SK-N-DZ (cell line): ENCODE measurements around the gene SCYGR6. TPM values are rescaled to one million over a fixed set of nuclear protein-coding genes. Genes with fewer than 3 reads are reported as not detected.
"Not testable (repeated sequence)": the region's sequence is repeated elsewhere in the genome, so short reads cannot be mapped to it uniquely, and the experiment has no call there.

Experiments used
- DNase-seq: peaks from one replicate; pipeline ENCODE4 v3.0.0-alpha.2; 2015; ENCODE audit warnings: low spot score
- polyA plus RNA-seq, 2 experiments: library from polyadenylated mRNA; depleted of rRNA; stranded (reverse); fragments of >200 nt; gene quantifications; 2 replicates each; pipeline ENCODE4 v1.2.3, GENCODE V29; 2014

SCYGR6 gene, protein sequence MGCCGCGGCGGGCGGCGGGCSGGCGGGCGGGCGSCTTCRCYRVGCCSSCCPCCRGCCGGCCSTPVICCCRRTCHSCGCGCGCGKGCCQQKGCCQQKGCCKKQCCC
- not detected in 2 replicates for polyA plus RNA-seq (2014; cell fraction: cytosol; rRNA removed)
- polyA plus RNA-seq (2014; cell fraction: nucleus; rRNA removed): not detected in 2 replicates

DNA sequence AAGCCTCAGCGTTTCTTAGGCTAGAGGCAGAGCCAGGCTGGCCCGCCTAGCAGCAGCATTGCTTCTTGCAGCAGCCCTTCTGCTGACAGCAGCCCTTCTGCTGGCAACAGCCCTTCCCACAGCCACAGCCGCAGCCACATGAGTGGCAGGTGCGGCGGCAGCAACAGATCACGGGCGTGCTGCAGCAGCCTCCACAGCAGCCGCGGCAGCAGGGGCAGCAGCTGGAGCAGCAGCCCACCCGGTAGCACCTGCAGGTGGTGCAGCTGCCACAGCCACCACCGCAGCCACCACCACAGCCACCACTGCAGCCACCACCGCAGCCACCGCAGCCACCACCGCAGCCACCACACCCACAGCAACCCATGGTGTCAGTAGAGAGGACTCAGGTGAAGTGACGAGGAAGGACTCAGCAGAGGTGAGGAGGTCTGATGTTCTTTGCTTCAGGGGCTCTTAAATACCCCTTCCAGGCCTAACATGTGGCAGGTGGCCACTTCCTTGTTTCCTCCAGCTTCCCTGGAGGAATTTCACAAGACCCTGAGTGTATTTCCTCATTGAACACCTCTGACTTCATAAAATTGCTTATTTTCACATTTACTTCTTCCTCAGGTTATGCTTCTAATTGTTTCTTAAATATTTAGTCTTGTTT lies at the start of gene SCYGR6:
Gene SCYGR6, minus strand, starts transcription at position 364 of the 646 bp plus-strand sequence. Its CDS starts 0 bp downstream, at position 364.
- peak; percentile 29 for DNase-seq

DNA sequence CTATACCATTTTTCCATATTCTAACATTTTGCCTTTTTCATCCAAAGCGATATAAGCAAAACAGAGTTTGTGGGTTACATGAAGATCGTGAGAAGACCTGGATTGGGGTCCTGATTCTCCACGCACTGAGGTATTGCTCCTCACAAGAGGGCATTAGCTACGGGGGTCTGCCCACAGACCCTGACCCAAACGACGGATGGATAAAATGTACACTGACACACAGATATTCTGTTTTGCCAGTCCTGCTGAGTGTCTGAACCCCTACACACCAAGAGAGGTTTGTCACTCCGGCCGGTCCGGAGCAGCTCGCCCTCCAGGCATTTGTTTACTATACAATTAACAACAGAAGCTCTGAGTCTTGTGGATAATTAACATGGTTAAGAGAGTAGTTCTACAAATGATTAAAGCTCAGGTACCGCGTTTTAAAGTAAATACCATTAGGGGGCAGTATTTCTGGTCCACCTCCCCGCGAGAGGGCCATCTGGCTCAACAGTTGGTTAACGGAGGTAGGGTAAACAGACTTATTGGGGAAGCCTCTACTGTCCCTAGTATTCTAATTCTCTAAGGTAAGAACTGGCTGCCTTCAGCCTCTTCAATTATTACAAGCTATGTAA lies 49.6 kb upstream of the SCYGR6 start:
- DNase-seq: no peak

DNA sequence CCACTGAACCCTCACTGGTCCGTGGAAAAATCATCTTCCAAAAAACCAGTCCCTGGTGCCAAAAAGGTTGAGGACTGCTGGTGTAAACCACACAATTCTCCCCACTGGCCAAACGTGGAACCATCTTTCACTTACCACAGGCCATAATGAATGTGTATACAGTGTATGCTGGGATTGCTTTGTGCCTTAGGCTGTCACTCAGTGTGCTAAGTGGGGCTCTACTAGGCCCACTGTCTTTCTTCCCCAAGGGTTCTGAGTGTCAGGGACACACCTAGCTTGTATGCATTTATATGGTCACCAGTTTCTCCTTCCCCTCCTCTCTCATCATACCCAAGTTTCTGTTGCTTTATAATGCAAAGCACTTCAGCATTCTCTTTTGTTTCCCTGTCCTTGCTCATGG lies 48.4 kb upstream of the SCYGR6 start:
- DNase-seq: no peak

DNA sequence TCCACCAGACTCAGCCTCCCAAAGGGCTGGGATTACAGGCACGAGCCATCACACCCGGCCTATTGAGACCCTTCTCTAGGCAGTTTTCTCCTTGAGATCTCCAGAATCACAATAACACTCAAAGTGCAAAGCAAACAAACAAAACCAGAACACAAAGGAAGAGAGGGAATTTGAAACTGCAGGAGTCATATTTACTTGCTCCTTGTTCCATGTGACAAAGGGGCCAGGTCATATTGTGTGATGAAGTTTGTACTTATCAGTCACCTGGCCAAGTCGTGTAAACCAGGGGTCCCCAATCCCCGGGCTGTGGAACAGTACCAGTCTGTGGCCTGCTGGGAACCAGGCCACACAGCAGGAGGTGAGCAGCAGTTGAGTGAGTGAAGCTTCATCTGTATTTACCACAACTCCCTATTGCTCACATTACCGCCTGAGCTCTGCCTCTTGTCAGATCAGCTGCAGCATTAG lies 47.7 kb upstream of the SCYGR6 start:
- no peak for DNase-seq

DNA sequence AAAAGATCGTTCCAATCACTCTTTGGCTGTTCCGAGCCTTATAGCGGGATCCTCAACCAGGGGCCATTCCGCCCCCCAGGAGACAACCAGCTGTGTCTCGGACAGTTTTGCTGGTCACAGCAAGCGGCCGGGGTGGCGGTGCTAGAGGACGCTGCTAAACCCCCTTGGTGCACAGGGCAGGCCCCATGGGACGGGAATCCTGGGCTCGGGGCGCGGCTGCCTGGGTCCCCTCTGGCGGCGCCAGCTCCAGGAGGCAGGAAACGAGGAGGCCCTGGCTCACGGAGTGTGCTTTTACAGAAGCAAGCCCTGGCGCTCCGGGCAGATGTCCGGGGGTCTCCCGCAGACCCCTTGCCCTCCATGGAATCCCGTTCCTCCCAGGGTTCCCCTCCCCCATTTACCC lies 43.3 kb upstream of the SCYGR6 start:
- no peak for DNase-seq

DNA sequence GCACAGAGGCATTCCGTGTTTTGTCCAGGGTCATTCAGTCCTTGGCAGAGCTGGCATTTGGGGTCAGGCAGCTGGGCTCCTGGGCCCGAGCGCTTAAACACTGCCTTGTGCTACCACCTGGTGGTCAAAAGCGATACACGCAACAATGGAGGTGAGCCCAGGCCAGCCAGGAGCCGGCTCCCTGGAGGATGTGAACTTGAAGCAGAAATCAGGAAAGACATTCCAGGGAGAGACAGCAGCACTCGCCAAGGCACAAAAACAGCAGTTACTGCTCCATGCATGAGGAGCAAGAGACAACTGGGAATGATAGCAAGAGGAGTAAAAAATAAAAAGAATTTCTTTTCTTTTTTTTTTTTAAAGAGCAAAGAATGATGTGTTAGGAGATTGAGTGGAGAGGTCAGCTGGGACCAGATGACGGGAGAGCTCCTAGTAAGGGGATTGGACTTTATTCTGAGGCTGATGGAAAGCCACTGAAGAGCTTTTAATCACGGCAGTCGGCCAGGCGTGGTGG lies 41.9 kb upstream of the SCYGR6 start:
- DNase-seq: peak; percentile 65

DNA sequence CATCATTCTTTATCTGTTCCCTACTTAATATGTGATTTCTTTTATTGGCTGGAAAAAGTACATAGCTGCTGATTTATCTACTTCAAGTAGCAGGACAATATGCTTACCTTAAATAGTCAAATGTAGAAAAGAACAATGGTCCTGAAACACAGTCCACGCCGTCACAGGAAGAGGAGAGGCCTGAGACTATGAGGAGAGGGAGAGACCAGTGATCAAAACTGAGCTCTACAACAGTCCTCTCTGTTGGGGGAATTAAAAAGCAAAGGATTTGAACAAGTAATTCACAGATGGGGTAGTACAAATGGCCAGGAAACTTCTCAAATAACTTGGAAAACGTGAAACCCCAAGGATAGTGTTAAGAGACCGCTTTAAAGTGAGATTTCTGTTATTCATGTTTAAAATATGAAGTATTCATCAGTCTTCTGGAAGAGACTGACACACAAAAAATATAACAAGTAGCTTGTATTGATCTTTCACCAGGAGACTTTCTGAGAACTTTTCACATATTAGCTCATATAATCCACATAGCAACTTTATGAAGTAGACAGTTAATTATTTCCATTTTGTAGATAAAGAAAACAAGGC lies 41.3 kb upstream of the SCYGR6 start:
- DNase-seq: no peak

DNA sequence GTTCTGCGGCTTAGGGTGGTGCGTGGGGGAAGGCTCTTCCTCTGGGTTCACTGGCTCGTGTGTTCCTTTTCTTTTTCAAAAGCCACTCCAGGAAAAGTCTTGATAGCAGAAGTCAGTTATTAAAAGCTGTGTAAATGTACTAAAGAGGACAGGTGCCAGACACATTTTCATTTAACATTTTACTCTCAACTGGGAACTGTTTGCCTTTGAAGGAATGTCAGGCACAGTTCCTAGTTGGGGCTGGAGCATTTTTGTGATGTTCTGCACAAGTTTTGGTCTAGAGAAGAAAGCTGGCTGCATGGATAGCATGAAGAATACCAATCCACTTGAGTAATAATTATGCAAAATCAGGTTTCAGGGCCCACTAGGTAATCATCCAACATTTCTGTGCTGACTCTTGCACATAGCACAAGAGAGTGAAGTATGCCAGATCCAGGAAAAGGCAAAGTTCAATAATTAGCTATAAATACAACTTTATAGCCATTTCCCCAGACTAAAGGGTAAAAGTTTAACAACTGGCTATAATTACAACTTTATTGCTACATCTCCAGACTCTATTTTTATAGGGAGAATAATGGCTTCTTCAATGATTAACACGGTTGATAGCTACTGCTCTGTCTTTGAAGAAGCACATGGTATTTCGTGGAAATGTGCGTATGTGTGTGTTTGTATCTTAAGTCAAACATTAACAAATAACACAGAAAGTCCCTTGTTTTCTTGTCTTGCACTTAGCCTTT lies 37.4 kb upstream of the SCYGR6 start:
- DNase-seq: no peak

DNA sequence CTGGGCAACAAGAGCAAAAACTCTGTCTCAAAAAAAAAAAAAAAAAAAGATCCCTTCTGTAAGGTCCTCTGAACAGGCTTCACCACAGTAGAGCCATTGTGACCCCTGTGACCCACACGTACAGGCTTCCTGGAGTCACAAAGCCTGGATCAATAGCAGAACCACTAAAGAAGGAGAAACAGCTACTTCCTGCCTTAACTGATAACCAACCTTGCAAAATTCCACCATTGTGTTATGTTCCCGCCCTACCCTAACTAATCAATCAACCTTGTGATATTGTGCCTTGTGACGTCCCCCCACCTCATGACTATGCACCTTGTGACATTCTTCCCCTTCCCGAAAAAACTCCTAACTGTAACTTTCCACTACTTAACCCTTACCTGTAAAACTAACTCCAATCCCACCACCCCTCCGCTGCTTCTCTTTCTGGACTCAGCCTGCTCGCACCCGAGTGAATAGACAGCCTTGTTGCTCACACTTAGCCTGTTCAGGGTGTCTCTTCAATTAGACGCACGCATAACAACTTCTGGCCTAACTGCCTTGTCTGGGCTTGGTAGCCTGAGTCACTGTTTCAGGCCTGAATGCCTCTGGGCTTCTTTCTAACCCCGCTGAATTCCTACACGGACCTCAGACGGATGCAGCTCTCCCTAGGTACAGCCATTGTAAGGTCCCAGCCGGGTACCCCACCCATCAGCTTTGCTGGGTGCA lies 35.0 kb upstream of the SCYGR6 start:
- DNase-seq: no peak

DNA sequence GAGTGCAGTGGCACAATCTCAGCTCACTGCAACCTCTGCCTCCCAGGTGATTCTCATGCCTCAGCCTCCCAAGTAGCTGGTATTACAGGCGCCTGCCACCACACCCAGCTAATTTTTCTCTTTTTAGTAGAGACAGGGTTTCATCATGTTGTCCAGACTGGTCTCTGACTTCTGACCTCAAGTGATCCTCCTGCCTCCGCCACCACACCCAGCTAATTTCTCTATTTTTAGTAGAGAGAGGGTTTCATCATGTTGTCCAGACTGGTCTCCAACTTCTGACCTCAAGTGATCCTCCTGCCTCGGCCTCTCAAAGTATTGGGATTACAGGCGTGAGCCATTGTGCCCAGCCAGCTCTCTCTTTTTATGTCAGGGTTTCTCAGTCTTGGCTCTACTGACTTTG lies 31.7 kb upstream of the SCYGR6 start:
- DNase-seq: not testable (repeated sequence)

DNA sequence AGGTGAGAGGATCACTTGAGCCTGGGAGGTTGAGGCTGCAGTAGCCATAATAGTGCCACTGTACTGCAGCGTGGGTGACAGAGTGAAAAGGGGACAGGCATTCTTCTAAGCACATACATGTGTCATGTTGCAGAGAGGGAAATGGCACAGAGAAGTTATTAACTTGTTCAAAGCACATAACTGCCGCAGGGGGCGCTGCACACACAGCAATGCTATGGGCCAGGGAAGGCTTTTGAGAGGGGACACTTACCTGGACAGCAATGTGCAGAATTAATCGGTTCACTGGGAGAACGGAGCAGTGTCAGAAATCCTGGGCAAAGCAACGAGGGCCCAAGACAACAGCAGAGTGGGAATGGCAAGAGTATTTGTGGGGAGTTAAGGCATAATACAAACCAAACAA lies 23.5 kb upstream of the SCYGR6 start:
- no peak for DNase-seq

DNA sequence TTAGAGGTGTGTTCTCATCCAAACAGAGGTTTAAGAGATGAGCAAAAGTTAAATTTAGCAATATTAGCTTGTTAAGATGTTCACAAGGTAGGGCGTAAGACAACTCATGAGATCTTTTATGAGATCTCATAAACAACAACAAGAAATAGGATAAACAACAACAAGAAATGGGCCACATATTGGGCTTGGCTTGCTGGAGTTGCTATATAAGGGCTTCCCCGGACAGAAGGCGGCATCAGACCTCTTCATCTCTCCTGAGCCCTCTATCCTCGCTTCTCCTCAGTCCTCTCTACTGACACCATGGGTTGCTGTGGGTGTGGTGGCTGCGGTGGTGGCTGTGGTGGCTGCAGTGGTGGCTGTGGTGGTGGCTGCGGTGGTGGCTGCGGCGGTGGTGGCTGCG lies 21.0 kb upstream of the SCYGR6 start, which contains the start of gene SCYGR8:
Gene SCYGR8, plus strand, starts transcription at position 301 of the 400 bp plus-strand sequence. Its CDS starts 0 bp downstream, at position 301.
- DNase-seq: no peak

DNA sequence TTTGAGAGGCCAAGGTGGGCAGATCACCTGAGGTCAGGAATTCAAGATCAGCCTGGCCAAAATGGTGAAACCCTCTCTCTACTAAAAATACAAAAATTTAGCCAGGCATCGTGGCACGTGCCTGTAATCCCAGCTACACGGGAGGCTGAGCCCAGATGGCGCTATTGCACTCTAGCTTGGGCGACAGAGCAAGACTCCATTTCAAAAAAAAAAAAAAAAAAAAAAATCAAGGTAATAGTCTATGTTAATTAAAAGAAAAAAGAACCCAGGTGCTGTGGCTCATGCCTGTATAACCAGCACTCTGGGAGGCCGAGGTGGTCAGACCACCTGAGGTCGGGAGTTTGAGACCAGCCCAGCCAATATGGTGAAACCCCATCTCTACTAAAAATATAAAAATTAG lies 16.1 kb upstream of the SCYGR6 start:
- DNase-seq: not testable (repeated sequence)

DNA sequence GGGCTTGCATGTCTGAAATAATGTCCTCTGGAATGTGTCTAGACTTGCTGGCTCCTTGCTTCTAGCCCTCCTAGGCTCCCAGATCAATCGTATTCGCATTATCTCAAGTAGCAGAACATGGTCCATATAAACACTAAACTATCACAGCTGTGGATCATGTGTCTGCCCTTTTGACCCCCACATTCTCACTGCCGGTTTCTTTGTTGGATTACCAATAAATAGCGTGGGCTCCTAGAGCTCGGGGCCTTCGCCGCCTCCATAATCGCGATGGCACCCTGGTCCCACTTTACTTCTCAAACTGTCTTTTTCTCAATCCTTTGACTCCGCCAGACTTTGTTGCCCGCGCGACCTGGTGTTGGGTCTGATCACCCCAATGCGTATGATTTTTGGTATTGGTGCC lies 14.8 kb upstream of the SCYGR6 start:
- no peak for DNase-seq

DNA sequence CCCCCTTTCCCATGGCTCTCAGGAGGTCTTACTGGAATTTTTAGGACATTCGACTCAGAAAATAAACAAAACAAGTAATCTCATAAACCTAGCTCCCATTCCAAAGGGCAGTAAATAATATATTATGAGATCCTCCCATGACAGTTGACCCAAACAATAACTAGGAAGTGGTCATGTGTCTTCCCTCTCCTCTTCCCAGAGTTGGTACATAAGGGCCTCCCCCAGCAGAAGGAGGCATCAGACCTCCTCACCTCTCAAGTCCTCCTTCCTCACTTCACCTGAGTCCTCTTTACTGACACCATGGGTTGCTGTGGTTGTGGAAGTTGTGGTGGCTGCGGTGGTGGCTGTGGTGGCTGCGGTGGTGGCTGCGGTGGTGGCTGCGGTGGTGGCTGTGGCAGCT lies 3.5 kb upstream of the SCYGR6 start, which contains the start of gene SCYGR7:
Gene SCYGR7, plus strand, starts transcription at position 301 of the 400 bp plus-strand sequence. Its CDS starts 0 bp downstream, at position 301.
- no peak for DNase-seq

DNA sequence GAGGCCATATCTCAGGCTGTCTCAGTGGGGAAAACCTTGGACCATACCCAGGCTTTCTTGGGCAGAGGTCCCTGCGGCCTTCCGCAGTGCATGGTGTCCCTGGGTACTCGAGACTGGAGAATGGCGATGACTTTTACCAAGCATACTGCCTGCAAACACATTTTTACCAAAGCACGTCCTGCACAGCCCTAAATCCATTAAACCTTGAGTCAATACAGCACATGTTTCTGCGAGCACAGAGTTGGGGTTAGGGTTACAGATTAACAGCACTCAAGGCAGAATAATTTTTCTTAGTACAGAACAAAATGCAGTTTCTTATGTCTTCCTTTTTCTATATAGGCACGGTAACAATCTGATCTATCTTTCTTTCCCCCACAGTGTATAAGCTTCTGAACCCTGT lies 1.7 kb downstream of the SCYGR6 start:
- DNase-seq: not testable (repeated sequence)

DNA sequence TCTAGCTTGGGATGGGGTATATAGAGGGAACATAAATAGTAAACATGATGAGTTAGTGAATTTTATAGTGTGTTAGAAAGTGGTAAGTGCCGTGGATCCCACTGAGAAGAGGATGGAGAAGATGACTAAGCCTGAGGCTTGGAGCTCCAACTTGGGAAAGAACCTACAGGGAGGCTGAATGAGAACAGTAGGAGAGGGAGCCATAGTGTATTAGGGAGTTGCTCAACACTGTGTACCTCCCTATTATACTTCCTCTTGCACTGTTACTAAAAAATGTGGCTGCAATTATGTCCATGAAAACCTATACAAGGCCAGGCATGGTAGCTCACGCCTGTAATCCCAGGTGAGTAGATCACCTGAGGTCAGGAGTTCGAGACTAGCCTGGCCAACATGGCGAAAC lies 3.9 kb downstream of the SCYGR6 start:
- no peak for DNase-seq

DNA sequence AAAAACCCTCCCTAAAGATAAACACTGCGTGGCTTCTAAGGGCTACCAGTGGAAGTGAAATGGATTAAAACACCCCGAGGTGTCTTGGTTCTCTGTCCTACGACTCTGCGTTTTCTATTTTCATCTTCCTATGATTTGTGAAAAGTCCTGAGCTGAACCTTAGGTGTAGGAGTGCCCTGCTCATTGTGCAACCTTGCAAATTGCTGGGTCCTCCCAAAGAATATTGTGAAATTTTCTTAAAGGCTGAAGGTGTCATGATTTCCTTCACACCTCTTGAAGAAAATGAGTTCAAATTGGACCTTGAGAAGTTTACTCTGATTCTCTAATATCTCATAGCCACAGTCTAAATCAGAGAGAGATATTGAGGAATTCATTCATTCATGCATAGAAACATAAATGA lies 4.9 kb downstream of the SCYGR6 start:
- no peak for DNase-seq

DNA sequence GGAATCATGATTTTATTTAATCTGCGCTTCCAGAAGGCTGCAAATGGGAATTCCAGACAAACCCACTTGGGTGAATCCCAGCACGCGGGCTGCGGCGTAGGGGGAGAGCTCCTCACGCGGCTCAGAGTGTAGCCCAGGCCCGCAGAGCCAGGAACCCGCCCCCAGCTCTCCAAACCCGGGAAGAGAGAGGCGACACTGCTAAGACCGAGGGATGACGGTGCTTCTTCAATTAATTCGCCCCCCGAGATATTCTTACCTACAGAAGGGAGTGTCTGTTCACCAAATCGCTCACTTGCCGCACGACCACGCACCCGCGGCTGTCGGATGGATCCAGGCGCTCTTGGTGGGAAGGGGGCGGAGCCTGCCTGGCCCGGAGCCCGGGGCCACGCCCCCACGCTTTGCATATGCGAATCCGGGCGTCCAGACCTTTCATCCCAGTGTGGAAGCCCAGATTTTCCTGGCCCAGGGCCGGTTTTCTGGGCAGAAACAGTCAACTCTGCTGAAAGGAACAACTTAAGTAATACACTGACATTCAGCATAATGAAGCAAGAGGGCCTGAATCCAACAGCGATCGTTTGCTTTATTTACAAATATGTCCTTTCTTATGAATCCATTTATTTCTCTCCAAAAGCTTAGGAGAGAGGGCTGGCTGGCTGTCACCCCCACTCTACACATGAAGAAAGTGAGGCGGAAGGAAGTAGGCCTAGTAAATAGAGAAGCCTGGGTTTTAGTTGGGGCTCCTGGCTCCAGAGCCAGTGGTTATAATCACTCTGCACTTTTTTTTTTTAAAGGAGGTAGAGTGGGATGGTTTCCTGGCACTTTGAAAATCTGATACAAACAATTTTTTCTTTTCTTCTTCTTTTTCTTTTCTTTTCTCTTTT lies 6.6 kb downstream of the SCYGR6 start, which contains the start of gene SLC19A3:
Gene SLC19A3, minus strand, starts transcription at position 342 of the 881 bp plus-strand sequence. CDS start 15,710 bp downstream, outside the sequence.
- peak; percentile 65 for DNase-seq

DNA sequence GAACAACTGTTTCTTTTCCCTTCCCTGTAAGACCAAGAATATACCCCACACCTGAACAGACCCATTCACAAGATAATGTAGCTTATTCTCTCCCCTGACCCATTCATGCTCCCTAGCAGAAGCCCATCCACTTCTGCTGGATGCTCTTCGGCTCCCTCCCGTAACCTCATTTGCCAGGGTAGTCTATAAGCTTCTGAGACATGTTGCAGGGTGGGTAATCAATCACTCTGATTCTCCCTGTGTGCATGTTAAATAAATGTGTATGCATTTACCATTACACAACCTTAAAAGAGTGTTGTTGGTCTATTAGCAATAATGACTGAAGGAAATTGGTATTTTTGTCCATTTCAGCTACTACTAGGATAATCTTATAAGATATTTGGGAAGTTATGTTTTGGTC lies 8.1 kb downstream of the SCYGR6 start:
- no peak for DNase-seq
